ENCODE results near the gene B4GALT5. TPM values are rescaled to one million over a fixed set of nuclear protein-coding genes. Genes with fewer than 3 reads are reported as not detected.

Gene B4GALT5
- polyA plus RNA-seq, 2 of the 4 experiments (the other 2 are of a cell fraction), result 84.0 to 88.7 TPM

DNA sequence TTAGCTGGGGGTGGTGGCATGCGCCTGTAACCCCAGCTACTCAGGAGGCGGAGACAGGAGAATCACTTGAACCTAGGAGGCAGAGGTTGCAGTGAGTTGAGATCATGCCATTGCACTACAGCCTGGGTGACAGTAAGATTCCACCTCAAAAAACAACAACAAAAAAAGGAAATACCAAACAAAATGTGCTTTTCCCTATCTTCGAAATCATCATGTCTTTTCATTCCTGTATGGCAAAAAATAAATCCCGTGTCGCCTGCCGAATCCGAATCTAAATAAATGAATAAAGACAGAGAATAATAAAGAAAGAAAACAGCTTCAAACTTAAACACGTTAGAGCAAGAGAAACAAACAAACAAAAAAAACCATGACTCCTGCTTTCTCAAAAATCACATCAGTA is 11.8 kb downstream of the B4GALT5 start (continued):
- TF ChIP-seq FOXS1 (CRISPR knock-in tag; IDR thresholded peaks at IDR 0.05), result no peak

GRCh38 chr20:49701241-49701790 is 12.4 kb downstream of the B4GALT5 start:
- H3K4me1 ChIP-seq, result peaks cover 93% of the 10 kb centered on the region
- H3K4me2 ChIP-seq, result peak overlapping the region; percentile 85
- H3K4me3 ChIP-seq, result peak overlapping the region; percentile 14; the same call in 2 of the 3 replicates
- FAIRE-seq (no peak), DNase-seq (ENCODE audit: low read depth in 1 of 2, low spot score in 1 of 2) (peak in 1 of 2 experiments; percentile 86), ATAC-seq (peak; percentile 69 to 76)
- H3K9me3 ChIP-seq, result no peaks in the 10 kb centered on the region
- CTCF ChIA-PET, result interaction anchor here (1.2 to 2.5 kb wide), 2 partner anchors 10 to 14 kb away, joined by 3 to 11 read pairs; no protein-coding TSS in a partner anchor
- H3K27ac ChIP-seq, result peak overlapping the region; percentile 98
- POLR2A ChIA-PET, result interaction anchor here (0.6 to 1.6 kb wide), 8 partner anchors 11 to 333 kb away, joined by 3 to 5 read pairs (median 4); partner anchors contain the start of gene SLC9A8
- 2% methylated on average over 5 of the region's 5 CpGs for WGBS (ENCODE audit: missing lambda C conversion rate)
- no peak for TF ChIP-seq HDAC2 (IDR thresholded peaks at IDR 0.05)
- TF ChIP-seq, protein P1, sequence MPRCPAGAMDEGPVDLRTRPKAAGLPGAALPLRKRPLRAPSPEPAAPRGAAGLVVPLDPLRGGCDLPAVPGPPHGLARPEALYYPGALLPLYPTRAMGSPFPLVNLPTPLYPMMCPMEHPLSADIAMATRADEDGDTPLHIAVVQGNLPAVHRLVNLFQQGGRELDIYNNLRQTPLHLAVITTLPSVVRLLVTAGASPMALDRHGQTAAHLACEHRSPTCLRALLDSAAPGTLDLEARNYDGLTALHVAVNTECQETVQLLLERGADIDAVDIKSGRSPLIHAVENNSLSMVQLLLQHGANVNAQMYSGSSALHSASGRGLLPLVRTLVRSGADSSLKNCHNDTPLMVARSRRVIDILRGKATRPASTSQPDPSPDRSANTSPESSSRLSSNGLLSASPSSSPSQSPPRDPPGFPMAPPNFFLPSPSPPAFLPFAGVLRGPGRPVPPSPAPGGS (IDR thresholded peaks at IDR 0.05), result peak; percentile 44; the same call in 1 of the 3 replicates
- peak; percentile 69 for TF ChIP-seq MAFK (IDR thresholded peaks at IDR 0.05; ENCODE audit: partially characterized antibody)
- TF ChIP-seq, protein P2, sequence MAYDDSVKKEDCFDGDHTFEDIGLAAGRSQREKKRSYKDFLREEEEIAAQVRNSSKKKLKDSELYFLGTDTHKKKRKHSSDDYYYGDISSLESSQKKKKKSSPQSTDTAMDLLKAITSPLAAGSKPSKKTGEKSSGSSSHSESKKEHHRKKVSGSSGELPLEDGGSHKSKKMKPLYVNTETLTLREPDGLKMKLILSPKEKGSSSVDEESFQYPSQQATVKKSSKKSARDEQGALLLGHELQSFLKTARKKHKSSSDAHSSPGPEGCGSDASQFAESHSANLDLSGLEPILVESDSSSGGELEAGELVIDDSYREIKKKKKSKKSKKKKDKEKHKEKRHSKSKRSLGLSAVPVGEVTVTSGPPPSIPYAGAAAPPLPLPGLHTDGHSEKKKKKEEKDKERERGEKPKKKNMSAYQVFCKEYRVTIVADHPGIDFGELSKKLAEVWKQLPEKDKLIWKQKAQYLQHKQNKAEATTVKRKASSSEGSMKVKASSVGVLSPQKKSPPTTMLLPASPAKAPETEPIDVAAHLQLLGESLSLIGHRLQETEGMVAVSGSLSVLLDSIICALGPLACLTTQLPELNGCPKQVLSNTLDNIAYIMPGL (CRISPR knock-in tag; IDR thresholded peaks at IDR 0.05; ENCODE audit: borderline replicate concordance), result no peak
- TF ChIP-seq SMC3 (IDR thresholded peaks at IDR 0.05), result no peak; the same call in 2 of the 3 replicates
- TF ChIP-seq HEYL (CRISPR knock-in tag; IDR thresholded peaks at IDR 0.05), result no peak
- TF ChIP-seq FOSL2 (IDR thresholded peaks at IDR 0.05), result 0 out of 2 replicates have a peak, but pooled peaks have one; percentile 19
- TF ChIP-seq FOSL2 (CRISPR knock-in tag; IDR thresholded peaks at IDR 0.05), result peak; percentile 45; the same call in 1 of the 2 replicates
- TF ChIP-seq EHF (CRISPR knock-in tag; IDR thresholded peaks at IDR 0.05), result no peak
- TF ChIP-seq, protein P3, sequence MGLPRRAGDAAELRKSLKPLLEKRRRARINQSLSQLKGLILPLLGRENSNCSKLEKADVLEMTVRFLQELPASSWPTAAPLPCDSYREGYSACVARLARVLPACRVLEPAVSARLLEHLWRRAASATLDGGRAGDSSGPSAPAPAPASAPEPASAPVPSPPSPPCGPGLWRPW (IDR thresholded peaks at IDR 0.05), result no peak
- TF ChIP-seq HOXB13 (CRISPR knock-in tag; IDR thresholded peaks at IDR 0.05; ENCODE audit: low read depth), result no peak; the same call in 1 of the 2 replicates
- TF ChIP-seq ZFP36 (IDR thresholded peaks at IDR 0.05; ENCODE audit: borderline replicate concordance, partially characterized antibody), result no peak
- TF ChIP-seq EP300 (IDR thresholded peaks at IDR 0.05), result peak; percentile 58 to 75; a peak in 2 of 5 replicates
- TF ChIP-seq MAX (IDR thresholded peaks at IDR 0.05), result peak; percentile 76
- TF ChIP-seq, protein P4, sequence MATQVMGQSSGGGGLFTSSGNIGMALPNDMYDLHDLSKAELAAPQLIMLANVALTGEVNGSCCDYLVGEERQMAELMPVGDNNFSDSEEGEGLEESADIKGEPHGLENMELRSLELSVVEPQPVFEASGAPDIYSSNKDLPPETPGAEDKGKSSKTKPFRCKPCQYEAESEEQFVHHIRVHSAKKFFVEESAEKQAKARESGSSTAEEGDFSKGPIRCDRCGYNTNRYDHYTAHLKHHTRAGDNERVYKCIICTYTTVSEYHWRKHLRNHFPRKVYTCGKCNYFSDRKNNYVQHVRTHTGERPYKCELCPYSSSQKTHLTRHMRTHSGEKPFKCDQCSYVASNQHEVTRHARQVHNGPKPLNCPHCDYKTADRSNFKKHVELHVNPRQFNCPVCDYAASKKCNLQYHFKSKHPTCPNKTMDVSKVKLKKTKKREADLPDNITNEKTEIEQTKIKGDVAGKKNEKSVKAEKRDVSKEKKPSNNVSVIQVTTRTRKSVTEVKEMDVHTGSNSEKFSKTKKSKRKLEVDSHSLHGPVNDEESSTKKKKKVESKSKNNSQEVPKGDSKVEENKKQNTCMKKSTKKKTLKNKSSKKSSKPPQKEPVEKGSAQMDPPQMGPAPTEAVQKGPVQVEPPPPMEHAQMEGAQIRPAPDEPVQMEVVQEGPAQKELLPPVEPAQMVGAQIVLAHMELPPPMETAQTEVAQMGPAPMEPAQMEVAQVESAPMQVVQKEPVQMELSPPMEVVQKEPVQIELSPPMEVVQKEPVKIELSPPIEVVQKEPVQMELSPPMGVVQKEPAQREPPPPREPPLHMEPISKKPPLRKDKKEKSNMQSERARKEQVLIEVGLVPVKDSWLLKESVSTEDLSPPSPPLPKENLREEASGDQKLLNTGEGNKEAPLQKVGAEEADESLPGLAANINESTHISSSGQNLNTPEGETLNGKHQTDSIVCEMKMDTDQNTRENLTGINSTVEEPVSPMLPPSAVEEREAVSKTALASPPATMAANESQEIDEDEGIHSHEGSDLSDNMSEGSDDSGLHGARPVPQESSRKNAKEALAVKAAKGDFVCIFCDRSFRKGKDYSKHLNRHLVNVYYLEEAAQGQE (IDR thresholded peaks at IDR 0.05), result no peak
- no peak for TF ChIP-seq ZC3H11A (IDR thresholded peaks at IDR 0.05)
- peak; percentile 60; the same call in 1 of the 2 replicates for TF ChIP-seq GATA3 (IDR thresholded peaks at IDR 0.05; ENCODE audit: borderline replicate concordance)
- TF ChIP-seq PHF8 (IDR thresholded peaks at IDR 0.05; ENCODE audit: borderline replicate concordance, low read depth), result no peak
- TF ChIP-seq EHMT2 (IDR thresholded peaks at IDR 0.05; ENCODE audit: low read depth), result no peak
- 0 out of 5 replicates have a peak, but pooled peaks of 1 of the 2 experiments have one; percentile 19 for TF ChIP-seq RAD21 (conservative IDR thresholded peaks at IDR 0.05 in 1 of 2, IDR thresholded peaks at IDR 0.05 in 1 of 2)
- no peak for TF ChIP-seq USF2 (IDR thresholded peaks at IDR 0.05)
- TF ChIP-seq ZSCAN20 (CRISPR knock-in tag; IDR thresholded peaks at IDR 0.05), result 0 out of 2 replicates have a peak, but pooled peaks have one; percentile 46
- TF ChIP-seq ATOH8 (CRISPR knock-in tag; IDR thresholded peaks at IDR 0.05; ENCODE audit: low read depth), result 0 out of 2 replicates have a peak, but pooled peaks have one; percentile 43
- TF ChIP-seq BHLHE40 (IDR thresholded peaks at IDR 0.05; ENCODE audit: low read depth, low read length), result no peak
- no peak for TF ChIP-seq NR3C1 (IDR thresholded peaks at IDR 0.05)
- peak in 1 of 2 experiments; percentile 50; a peak in 3 of 5 replicates for TF ChIP-seq JUN (IDR thresholded peaks at IDR 0.05)

Data from A549 (cell line).